SK-N-SH (cell line): ENCODE results near the gene CEP89. TPM values are rescaled to one million over a fixed set of nuclear protein-coding genes. Genes with fewer than 3 reads are reported as not detected.

Source experiments
- CTCF ChIA-PET: fragments of 300-600, 350-600 bp; formaldehyde crosslinking; extraction: SDS; loops from one replicate; lab custom pipeline; 2021; lab: Yijun Ruan, JAX
- POLR2A ChIA-PET: fragments of 350-600 bp; sonication (Branson Sonifier 250); formaldehyde crosslinking; extraction: SDS; loops from one replicate; lab custom pipeline; 2020; ENCODE audit warnings: antibody characterized with exemption, inconsistent platforms; lab: Yijun Ruan, JAX
- DNase-seq: peaks from one replicate; pipeline ENCODE4 v3.0.0; 2012
- H2AFZ ChIP-seq: fragments of 200-600 bp; sonication (generic); 2 replicates; pipeline ENCODE4 v1.8.1; 2016; ENCODE audit warnings: antibody characterized with exemption, mild to moderate bottlenecking, low read depth
- H3F3A ChIP-seq: fragments of 200-600 bp; sonication (generic); replicated peaks from 2 replicates; pipeline ENCODE3; 2016; ENCODE audit warnings: antibody characterized with exemption, mild to moderate bottlenecking; ENCODE audit not compliant: insufficient read depth
- H3K27ac ChIP-seq, 2 experiments: fragments of 200-500 bp in 1 of 2; fragments of 200-600 bp in 1 of 2; sonication (Bioruptor generic) in 1 of 2; sonication (generic), shearing (Covaris generic) in 1 of 2; 2 replicates each; pipeline versions ENCODE4 v1.5.1 to v1.6.1; 2014 to 2016; ENCODE audit warnings: low read depth in 2 of 2, inconsistent platforms in 1 of 2, low read length in 1 of 2, mild to moderate bottlenecking in 1 of 2, mixed read lengths in 1 of 2
- H3K27me3 ChIP-seq: fragments of 200-600 bp; sonication (generic), shearing (Covaris generic); 2 replicates; pipeline ENCODE4 v1.6.1; 2016; ENCODE audit warnings: mixed run types; ENCODE audit not compliant: insufficient read depth
- H3K36me3 ChIP-seq, 2 experiments: fragments of 200-500 bp in 1 of 2; fragments of 200-600 bp in 1 of 2; sonication (Bioruptor generic) in 1 of 2; sonication (generic) in 1 of 2; replicated peaks in 1 of 2; 2 replicates each; pipeline versions ENCODE3 to v1.5.1; 2014 to 2016; ENCODE audit warnings: low read length in 1 of 2, mild to moderate bottlenecking in 1 of 2; ENCODE audit not compliant: insufficient read depth in 2 of 2, control insufficient read depth in 1 of 2
- H3K4me1 ChIP-seq, 2 experiments: fragments of 200-500 bp in 1 of 2; fragments of 200-600 bp in 1 of 2; sonication (Bioruptor generic) in 1 of 2; sonication (generic), shearing (Covaris generic) in 1 of 2; 2 replicates each; pipeline versions ENCODE4 v1.5.1 to v1.6.1; 2014 to 2016; ENCODE audit warnings: low read depth in 1 of 2, low read length in 1 of 2, mixed run types in 1 of 2; ENCODE audit not compliant: insufficient read depth in 2 of 2, control insufficient read depth in 1 of 2
- H3K4me2 ChIP-seq: fragments of 200-600 bp; sonication (generic), shearing (Covaris generic); 2 replicates; pipeline ENCODE4 v1.6.1; 2017; ENCODE audit warnings: mixed run types
- H3K4me3 ChIP-seq, 2 experiments: fragments of 200-500 bp in 1 of 2; fragments of 200-600 bp in 1 of 2; sonication (Bioruptor generic) in 1 of 2; sonication (generic), shearing (Covaris generic) in 1 of 2; 2 replicates each; pipeline versions ENCODE4 v1.5.1 to v1.8.1; 2014 to 2016; ENCODE audit warnings: low read depth in 2 of 2, inconsistent platforms in 1 of 2, low read length in 1 of 2, mild to moderate bottlenecking in 1 of 2, mixed read lengths in 1 of 2, moderate library complexity in 1 of 2
- H3K79me2 ChIP-seq: fragments of 200-600 bp; sonication (generic); 2 replicates; pipeline ENCODE4 v1.8.1; 2017; ENCODE audit warnings: mild to moderate bottlenecking; ENCODE audit not compliant: insufficient read depth
- H3K9ac ChIP-seq: fragments of 200-600 bp; sonication (generic); 2 replicates; pipeline ENCODE4 v1.6.1; 2017; ENCODE audit warnings: mixed run types
- H3K9me2 ChIP-seq: fragments of 200-600 bp; sonication (generic); 2 replicates; pipeline ENCODE4 v1.6.1; 2017; ENCODE audit warnings: mixed run types
- H3K9me3 ChIP-seq: fragments of 200-600 bp; sonication (generic); 2 replicates; pipeline ENCODE4 v1.6.1; 2017; ENCODE audit warnings: mixed run types, mild to moderate bottlenecking, moderate library complexity
- H4K20me1 ChIP-seq: fragments of 200-600 bp; sonication (generic); 2 replicates; pipeline ENCODE4 v1.6.1; 2017; ENCODE audit warnings: mild to moderate bottlenecking, mixed run types; ENCODE audit not compliant: insufficient read depth
- ELF1 ChIP-seq: IDR thresholded peaks from 2 replicates; pipeline ENCODE4 v1.4.0; 2012
- FOSL2 ChIP-seq: IDR thresholded peaks from 2 replicates; pipeline ENCODE4 v1.4.0; 2012; ENCODE audit warnings: low read depth, mild to moderate bottlenecking, moderate library complexity, borderline replicate concordance
- FOXJ3 ChIP-seq: sonication (generic); formaldehyde crosslinking; IDR thresholded peaks from 2 replicates; pipeline ENCODE4 v1.5.1; 2020; ENCODE audit warnings: mild to moderate bottlenecking, missing genetic modification reagents
- FOXM1 ChIP-seq: IDR thresholded peaks from 2 replicates; pipeline ENCODE4 v1.4.0; 2012; ENCODE audit warnings: low read depth, mild to moderate bottlenecking
- JUND ChIP-seq: IDR thresholded peaks from 2 replicates; pipeline ENCODE4 v1.4.0; 2012
- MEF2A ChIP-seq: IDR thresholded peaks from 2 replicates; pipeline ENCODE4 v1.4.0; 2012; ENCODE audit warnings: low read depth, borderline replicate concordance
- RCOR1 ChIP-seq: fragments of 150-350 bp; IDR thresholded peaks from 2 replicates; pipeline ENCODE4 v1.6.1; 2017; ENCODE audit warnings: antibody characterized with exemption, low read length
- RFX5 ChIP-seq: IDR thresholded peaks from 2 replicates; pipeline ENCODE4 v1.6.1; 2012; ENCODE audit warnings: mild to moderate bottlenecking, improper control_type of control experiment, low read length
- RXRA ChIP-seq: IDR thresholded peaks from 2 replicates; pipeline ENCODE4 v1.4.0; 2012; ENCODE audit warnings: low read depth, mild to moderate bottlenecking, borderline replicate concordance
- SMC3 ChIP-seq: IDR thresholded peaks from 2 replicates; pipeline ENCODE4 v1.6.1; 2012; ENCODE audit warnings: low read depth, low read length, improper control_type of control experiment
- TAF1 ChIP-seq: IDR thresholded peaks from 2 replicates; pipeline ENCODE4 v1.6.1; 2012; ENCODE audit warnings: low read depth, mild to moderate bottlenecking, low read length, moderate library complexity, borderline replicate concordance
- TCF12 ChIP-seq: IDR thresholded peaks from 2 replicates; pipeline ENCODE4 v1.4.0; 2012
- TEAD4 ChIP-seq: IDR thresholded peaks from 2 replicates; pipeline ENCODE4 v1.4.0; 2012; ENCODE audit warnings: mild to moderate bottlenecking, borderline replicate concordance; ENCODE audit not compliant: insufficient read depth
- YY1 ChIP-seq: IDR thresholded peaks from 2 replicates; pipeline ENCODE4 v1.4.0; 2012; ENCODE audit warnings: low read depth, mild to moderate bottlenecking
- whole genome bisulfite sequencing: methylation state at CpG from one replicate; pipeline ENCODE4 v1.1.6; 2017; ENCODE audit warnings: low lambda C conversion rate; 5-methylcytosine and 5-hydroxymethylcytosine counted together
- polyA plus RNA-seq, 3 experiments: library from polyadenylated mRNA; depleted of rRNA; stranded (reverse); fragments of >200 nt; gene quantifications; 2 replicates each; pipeline ENCODE4 v1.2.3, GENCODE V29; 2012
- TF ChIP-seq, protein P1 (sequence below): fragments of 200-600 bp; sonication (generic); IDR thresholded peaks from 2 replicates; pipeline ENCODE4 v1.6.1; 2017; ENCODE audit warnings: antibody characterized with exemption, mild to moderate bottlenecking, moderate library complexity
- TF ChIP-seq, protein P2 (sequence below): IDR thresholded peaks from 2 replicates; pipeline ENCODE4 v1.4.0; 2012; ENCODE audit warnings: low read depth
- TF ChIP-seq, protein P3 (sequence below): IDR thresholded peaks from 2 replicates; pipeline ENCODE4 v1.6.1; 2012; ENCODE audit warnings: mild to moderate bottlenecking, low read depth, low read length, moderate library complexity
- TF ChIP-seq, protein P4 (sequence below): IDR thresholded peaks from 2 replicates; pipeline ENCODE4 v1.4.0; 2012; ENCODE audit warnings: low read depth, borderline replicate concordance

The CEP89 gene
- polyA plus RNA-seq, 1 of the 3 experiments (the other 2 are of a cell fraction) = 16.4 TPM

DNA sequence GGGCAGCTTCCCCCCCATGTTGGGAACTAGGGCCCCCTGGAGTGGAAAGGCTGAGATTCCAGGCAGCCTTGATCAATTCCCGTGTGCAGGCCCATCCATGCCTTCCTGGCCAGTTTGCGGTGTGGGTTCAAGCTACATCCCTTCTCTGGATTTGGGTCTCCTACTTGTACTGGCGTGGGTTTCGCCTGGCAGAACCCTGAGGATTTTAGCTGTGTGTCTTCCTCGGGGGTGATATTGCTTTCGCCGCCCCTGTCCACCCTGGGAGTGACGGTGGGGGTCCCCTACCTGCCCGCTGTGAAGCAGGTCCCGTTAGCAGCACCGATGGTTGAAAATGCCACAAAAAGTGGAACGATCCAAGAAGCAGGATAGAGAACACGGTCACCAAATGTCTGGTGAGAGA is 113.6 kb downstream of the CEP89 start:
- Histone ChIP-seq H3K9me3 (no peaks in the 10 kb centered on the region), H3K4me1 (no peaks in the 10 kb centered on the region), H3K27ac (no peak overlapping the region), H3K4me3 (no peak overlapping the region), H3K9ac (no peak overlapping the region), H3K4me2 (no peak overlapping the region), H3F3A (no peaks in the 10 kb centered on the region)
- CTCF ChIA-PET = no interaction called here
- TF ChIP-seq RFX5 (no peak), TEAD4 (no peak), RXRA (no peak), FOXM1 (no peak), ELF1 (no peak), RCOR1 (no peak), YY1 (no peak), JUND (no peak), TCF12 (no peak), MEF2A (no peak), FOSL2 (no peak), FOXJ3 (CRISPR knock-in tag) (no peak), TAF1 (no peak), SMC3 (no peak)
- TF ChIP-seq, protein P1, sequence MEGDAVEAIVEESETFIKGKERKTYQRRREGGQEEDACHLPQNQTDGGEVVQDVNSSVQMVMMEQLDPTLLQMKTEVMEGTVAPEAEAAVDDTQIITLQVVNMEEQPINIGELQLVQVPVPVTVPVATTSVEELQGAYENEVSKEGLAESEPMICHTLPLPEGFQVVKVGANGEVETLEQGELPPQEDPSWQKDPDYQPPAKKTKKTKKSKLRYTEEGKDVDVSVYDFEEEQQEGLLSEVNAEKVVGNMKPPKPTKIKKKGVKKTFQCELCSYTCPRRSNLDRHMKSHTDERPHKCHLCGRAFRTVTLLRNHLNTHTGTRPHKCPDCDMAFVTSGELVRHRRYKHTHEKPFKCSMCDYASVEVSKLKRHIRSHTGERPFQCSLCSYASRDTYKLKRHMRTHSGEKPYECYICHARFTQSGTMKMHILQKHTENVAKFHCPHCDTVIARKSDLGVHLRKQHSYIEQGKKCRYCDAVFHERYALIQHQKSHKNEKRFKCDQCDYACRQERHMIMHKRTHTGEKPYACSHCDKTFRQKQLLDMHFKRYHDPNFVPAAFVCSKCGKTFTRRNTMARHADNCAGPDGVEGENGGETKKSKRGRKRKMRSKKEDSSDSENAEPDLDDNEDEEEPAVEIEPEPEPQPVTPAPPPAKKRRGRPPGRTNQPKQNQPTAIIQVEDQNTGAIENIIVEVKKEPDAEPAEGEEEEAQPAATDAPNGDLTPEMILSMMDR = no peak
- TF ChIP-seq, protein P2, sequence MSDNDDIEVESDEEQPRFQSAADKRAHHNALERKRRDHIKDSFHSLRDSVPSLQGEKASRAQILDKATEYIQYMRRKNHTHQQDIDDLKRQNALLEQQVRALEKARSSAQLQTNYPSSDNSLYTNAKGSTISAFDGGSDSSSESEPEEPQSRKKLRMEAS = no peak
- TF ChIP-seq, protein P3, sequence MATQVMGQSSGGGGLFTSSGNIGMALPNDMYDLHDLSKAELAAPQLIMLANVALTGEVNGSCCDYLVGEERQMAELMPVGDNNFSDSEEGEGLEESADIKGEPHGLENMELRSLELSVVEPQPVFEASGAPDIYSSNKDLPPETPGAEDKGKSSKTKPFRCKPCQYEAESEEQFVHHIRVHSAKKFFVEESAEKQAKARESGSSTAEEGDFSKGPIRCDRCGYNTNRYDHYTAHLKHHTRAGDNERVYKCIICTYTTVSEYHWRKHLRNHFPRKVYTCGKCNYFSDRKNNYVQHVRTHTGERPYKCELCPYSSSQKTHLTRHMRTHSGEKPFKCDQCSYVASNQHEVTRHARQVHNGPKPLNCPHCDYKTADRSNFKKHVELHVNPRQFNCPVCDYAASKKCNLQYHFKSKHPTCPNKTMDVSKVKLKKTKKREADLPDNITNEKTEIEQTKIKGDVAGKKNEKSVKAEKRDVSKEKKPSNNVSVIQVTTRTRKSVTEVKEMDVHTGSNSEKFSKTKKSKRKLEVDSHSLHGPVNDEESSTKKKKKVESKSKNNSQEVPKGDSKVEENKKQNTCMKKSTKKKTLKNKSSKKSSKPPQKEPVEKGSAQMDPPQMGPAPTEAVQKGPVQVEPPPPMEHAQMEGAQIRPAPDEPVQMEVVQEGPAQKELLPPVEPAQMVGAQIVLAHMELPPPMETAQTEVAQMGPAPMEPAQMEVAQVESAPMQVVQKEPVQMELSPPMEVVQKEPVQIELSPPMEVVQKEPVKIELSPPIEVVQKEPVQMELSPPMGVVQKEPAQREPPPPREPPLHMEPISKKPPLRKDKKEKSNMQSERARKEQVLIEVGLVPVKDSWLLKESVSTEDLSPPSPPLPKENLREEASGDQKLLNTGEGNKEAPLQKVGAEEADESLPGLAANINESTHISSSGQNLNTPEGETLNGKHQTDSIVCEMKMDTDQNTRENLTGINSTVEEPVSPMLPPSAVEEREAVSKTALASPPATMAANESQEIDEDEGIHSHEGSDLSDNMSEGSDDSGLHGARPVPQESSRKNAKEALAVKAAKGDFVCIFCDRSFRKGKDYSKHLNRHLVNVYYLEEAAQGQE = no peak
- TF ChIP-seq, protein P4, sequence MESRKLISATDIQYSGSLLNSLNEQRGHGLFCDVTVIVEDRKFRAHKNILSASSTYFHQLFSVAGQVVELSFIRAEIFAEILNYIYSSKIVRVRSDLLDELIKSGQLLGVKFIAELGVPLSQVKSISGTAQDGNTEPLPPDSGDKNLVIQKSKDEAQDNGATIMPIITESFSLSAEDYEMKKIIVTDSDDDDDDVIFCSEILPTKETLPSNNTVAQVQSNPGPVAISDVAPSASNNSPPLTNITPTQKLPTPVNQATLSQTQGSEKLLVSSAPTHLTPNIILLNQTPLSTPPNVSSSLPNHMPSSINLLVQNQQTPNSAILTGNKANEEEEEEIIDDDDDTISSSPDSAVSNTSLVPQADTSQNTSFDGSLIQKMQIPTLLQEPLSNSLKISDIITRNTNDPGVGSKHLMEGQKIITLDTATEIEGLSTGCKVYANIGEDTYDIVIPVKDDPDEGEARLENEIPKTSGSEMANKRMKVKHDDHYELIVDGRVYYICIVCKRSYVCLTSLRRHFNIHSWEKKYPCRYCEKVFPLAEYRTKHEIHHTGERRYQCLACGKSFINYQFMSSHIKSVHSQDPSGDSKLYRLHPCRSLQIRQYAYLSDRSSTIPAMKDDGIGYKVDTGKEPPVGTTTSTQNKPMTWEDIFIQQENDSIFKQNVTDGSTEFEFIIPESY = no peak
- TF ChIP-seq, all 33 proteins: peak for 0
- Histone ChIP-seq H2AFZ (no peak overlapping the region), H3K9me2 (no peaks in the 10 kb centered on the region), H3K36me3 (no peaks in the 10 kb centered on the region), H3K79me2 (no peaks in the 10 kb centered on the region), H4K20me1 (no peaks in the 10 kb centered on the region), H3K27me3 (no peaks in the 10 kb centered on the region)
- POLR2A ChIA-PET = interaction anchor here (0.7 kb wide), 1 partner anchor 9 kb away, joined by 3 read pairs; no protein-coding TSS in a partner anchor
- no peak for DNase-seq
- WGBS = 66% methylated on average over 13 of the region's 13 CpGs
